ENCODE data around the gene CMYA5.

GRCh38 chr5:79695526-79695925 lies 5.9 kb downstream of the CMYA5 start:
- no peak for TF ChIP-seq EZH2 (IDR thresholded peaks at IDR 0.05)
- no peak for TF ChIP-seq EGR1 (IDR thresholded peaks at IDR 0.05; ENCODE audit: low read depth)
- TF ChIP-seq POLR2AphosphoS5 (IDR thresholded peaks at IDR 0.05; ENCODE audit: low read depth, low read length), result no peak
- TF ChIP-seq MAX (IDR thresholded peaks at IDR 0.05), result no peak
- no peak for TF ChIP-seq RAD21 (IDR thresholded peaks at IDR 0.05; ENCODE audit: low read depth)
- TF ChIP-seq CTCF (IDR thresholded peaks at IDR 0.05 in 2 of 3, conservative IDR thresholded peaks at IDR 0.05 in 1 of 3; ENCODE audit: borderline replicate concordance in 1 of 3, insufficient read depth in 1 of 3, low read depth in 2 of 3, low read length in 2 of 3), result no peak
- TF ChIP-seq ZNF274 (IDR thresholded peaks at IDR 0.05; ENCODE audit: low read depth, low read length), result no peak
- TF ChIP-seq FOSL1 (IDR thresholded peaks at IDR 0.05; ENCODE audit: low read depth), result no peak
- TF ChIP-seq POLR2A (IDR thresholded peaks at IDR 0.05; ENCODE audit: borderline replicate concordance, extremely low read depth, insufficient read depth, insufficient read length), result no peak
- TF ChIP-seq ELF1 (IDR thresholded peaks at IDR 0.05; ENCODE audit: borderline replicate concordance, low read depth), result no peak

All from HCT116 (cell line).